Measurements from ENCODE around the gene FFAR2. TPM values are rescaled to one million over a fixed set of nuclear protein-coding genes. Genes with fewer than 3 reads are reported as not detected.
"Not testable (repeated sequence)": the region's sequence is repeated elsewhere in the genome, so short reads cannot be mapped to it uniquely, and the experiment has no call there.

FFAR2 gene
- polyA plus RNA-seq, 3 donors: 0.28 to 0.86 (median 0.31) TPM

DNA sequence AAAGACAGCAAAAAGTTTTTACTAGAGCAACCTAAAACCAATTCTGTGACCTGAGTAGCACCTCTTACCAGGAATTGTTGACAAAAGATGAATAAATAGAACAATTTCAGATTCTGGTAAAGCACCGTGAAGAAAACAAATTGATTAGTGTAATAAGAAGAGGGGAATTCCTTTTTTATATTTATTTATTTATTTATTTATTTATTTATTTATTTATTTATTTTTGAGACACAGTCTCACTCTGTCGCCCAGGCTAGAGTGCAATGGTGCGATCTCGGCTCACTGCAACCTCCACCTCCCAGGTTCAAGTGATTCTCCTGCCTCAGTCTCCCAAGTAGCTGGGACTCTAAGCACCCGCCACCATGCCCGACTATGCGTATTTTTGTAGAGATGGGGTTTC lies 24.7 kb upstream of the FFAR2 start:
- not testable (repeated sequence) for DNase-seq (ENCODE audit: low read depth in 3 of 3, low spot score in 2 of 3)

DNA sequence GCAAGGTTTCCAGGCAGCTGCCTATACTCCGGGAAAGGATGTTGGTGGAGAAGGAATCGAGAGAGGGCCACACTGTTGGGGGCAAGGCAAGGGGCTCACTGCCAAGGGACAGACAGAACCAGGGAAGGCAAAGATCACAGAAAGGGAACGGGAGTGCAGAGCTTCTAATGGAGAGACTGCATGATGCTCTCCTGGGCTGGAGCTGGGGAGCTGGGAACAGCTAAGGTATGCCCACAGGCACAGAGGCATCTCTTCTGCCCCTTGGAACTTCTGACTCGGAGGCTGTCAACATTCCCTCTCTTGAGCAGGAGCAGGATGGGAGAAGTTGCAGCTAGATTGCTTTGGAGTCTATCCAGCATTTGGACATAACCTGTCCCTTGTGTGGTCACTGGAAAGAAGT lies 22.4 kb upstream of the FFAR2 start:
- DNase-seq (ENCODE audit: low read depth in 3 of 3, low spot score in 2 of 3): no peak

DNA sequence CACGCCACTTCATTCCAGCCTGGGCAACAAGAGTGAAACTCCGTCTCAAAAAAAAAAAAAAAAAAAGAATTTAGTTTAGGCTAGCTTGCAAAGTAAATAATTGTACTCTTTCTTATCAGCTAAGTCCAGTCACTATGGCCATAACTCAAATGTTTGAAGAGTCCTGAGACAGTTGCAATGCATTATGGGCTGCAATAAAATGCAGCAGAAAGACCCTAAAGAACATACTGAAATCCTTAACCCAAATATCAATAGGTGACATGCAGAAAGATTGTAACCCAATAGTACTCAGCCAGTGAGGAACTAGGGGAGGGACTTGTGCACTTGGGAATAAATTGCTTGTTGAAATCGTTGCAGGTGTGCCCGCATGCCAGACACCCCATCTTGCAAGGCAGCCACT lies 20.9 kb upstream of the FFAR2 start:
- DNase-seq (ENCODE audit: low read depth in 3 of 3, low spot score in 2 of 3): no peak

DNA sequence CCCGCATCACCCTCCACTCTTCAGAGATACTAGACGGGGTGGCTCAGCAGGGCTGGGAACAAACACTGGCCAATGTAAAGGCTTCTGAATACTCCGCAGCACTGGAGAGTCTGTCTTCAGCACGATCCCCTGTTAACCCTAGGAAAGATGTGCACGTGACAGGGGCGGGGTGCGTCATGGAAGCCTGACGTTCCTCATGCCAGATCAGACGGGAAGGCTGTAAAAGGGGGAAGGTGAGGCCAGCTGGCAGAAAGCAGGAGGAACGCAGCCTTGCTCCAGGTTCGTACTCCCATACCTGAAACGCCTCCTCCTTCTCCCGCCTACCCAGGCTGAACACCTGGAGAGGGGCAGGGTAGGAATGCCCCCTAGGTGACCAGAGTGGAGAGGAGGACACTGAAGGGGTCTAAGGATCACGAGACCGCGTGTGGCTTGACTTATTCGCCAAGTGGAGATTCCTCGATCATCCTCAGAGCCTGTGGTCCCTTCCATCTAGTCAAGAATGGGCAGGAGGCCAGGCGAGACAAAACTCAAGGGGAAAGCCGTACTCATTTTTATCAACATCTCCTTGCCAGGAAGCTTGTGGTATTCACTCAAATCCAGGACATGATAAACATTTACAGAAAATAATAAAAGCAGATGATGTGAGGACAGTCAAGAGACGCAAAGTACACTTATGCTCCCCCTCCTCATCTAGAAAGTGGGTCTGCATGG lies 18.2 kb upstream of the FFAR2 start:
- no peak for DNase-seq (ENCODE audit: low read depth in 3 of 3, low spot score in 2 of 3)

DNA sequence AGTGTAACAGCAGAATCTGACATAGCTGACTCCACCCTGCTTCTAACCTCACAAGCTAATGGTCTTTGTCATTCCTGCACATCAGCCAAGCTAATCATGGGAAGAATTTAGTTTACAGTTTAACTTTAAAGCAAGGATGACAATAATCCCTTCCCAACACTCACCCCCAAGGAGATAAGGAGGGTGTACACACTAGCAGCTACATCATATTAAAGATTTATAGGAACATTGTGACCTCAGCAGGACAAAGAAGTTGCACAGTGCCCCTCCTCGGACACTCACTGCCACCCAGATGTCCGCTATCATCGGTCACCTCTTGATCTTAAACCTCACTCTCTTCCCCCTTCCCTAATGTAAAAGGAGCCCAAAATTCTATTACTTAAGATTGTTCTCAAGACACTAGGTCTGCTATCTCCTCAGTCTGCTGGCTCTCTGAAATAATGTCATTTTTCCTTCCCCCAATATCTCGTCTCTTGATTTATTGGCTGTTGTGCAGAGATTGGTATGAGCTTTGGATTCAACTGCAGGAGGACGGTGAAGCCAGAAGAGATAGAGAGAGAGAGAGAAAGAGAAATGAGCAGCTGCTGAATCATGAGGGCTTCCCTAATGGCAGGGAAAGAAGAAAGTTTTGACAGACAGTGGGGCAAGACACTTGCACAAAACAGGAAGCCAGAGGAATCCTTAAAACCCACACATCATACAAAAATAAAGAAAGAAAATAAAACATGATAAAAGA lies 17.5 kb upstream of the FFAR2 start:
- no peak for DNase-seq (ENCODE audit: low read depth in 3 of 3, low spot score in 2 of 3)

DNA sequence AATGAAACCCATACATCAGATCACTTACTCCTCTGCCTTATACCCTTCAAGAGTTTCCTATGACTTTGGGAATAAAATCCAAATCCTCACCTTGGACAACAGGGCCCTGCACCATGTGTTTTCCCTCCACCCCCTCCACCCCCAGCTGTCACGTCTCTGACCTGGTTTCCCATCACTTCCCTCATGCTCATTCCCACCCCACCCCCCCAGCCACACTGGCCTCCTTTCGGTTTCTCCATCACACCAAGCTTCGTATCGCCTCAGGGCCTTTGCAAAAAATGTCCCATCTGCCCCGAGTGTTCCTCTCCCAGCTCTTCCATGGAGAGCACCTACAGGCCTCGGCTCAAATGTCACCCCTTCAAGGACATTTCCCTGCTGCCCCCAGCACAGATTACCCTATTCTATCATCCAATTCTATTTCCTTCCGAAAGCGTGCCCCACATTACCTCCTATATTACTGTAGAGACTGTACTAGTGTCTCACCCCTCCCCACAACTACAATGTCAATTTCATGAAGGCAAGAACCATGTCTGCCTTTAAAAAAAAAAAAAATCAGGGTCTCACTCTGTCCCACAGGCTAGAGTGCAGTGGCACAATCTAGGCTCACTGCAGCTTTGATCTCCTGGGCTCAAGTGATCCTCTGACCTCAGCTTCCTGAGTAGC lies 16.8 kb upstream of the FFAR2 start:
- no peak for DNase-seq (ENCODE audit: low read depth in 3 of 3, low spot score in 2 of 3)

DNA sequence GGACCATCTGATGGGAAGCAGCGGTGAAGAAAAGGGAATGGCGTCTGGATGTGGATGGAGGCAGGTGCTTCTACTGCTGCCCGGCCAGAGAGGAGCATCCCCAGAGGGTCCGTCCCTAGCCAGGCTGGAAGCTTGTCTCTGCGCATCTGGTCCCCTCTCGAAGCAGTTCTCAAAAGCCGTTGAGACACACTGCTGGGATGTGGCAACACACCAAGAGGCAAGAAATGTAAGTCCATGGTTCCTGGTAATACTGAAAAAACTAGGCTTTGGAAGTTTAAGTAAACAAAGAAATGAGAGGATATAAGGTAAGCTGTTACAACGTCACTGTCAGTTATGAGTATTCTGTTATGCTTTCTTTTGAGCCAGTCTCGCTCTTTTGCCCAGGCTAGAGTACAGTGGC lies 15.1 kb upstream of the FFAR2 start:
- no peak for DNase-seq (ENCODE audit: low read depth in 3 of 3, low spot score in 2 of 3)

DNA sequence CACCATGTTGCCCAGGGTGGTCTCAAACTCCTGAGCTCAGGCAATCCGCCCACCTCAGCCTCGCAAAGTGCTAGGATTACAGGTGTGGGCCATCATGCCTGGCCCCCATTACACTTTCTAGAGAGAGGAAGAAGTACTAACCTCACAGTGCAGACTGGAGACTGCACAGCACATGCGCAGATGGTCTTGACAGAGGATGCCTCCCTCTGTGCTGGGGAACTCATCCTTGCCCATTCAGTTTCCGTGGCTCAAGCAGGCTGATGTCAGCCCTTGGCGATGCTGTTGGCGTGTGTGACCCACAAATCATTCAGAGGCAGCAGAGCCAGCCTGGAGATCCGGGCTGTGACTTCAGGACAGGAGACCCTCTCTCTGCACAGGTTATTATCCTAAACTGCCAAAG lies 14.6 kb upstream of the FFAR2 start:
- no peak for DNase-seq (ENCODE audit: low read depth in 3 of 3, low spot score in 2 of 3)

DNA sequence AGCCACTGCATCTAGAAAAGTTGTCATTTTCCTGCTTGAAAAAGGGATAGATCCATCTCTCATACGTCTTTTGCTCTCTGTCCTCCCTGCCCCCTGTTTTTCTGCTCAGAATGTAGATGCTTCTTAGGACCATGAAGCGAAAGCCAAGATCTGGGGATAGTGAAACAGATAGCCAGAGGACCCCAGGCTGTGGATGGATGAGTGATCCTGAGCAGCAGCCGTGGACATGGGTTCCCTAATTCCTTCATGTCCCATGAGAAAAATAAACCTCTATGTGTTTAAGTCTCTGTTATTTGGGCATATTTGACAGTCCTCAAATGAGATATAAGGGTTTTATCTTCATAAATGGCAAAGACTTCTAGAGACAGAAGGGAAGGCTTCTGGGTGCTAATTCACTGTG lies 12.2 kb upstream of the FFAR2 start:
- DNase-seq (ENCODE audit: low read depth in 3 of 3, low spot score in 2 of 3): no peak

DNA sequence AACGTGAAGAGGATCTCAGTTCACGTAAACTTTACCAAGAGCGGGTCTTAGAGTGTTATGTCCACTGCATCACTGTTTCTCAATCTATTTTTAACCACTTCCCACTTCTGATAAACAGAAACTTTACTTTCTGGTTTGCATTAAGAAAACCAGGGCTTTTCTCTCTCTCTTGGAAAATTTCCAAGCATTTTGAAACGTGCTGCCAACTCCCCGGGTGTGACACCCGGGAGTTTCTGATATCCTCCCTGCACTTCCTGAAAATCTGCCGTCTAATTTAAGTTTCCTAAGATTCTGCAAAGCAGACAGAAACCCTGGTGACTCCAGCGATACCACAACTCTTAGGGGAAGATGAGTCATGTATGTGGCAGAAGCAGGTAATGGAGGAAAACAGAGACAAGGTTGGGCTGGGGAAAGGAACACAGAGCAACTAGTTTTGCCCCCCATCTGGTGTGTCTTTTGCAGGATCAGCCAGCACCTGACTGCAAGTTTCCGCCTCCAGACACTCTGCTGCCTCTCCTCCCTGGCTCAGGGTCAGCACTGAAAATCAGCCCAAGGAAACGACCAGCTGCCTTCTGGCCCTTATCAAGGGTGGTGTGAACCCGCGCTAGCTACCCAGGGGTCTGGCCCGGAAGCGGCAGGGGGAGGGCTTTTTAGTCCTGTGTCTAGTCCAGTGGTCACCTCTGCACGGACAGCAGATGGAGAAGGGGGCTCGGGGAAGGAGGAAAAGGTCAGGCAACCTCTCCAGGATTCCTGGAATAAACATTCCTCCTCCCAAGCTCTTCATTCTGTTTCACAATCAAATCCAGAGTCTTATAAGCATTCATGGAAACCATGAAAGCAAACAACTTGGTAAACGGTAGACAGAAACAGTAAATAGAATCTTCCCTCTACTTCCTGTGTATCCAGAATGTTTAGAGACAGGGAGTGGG lies 11.3 kb upstream of the FFAR2 start:
- DNase-seq (ENCODE audit: low read depth in 3 of 3, low spot score in 2 of 3): no peak

DNA sequence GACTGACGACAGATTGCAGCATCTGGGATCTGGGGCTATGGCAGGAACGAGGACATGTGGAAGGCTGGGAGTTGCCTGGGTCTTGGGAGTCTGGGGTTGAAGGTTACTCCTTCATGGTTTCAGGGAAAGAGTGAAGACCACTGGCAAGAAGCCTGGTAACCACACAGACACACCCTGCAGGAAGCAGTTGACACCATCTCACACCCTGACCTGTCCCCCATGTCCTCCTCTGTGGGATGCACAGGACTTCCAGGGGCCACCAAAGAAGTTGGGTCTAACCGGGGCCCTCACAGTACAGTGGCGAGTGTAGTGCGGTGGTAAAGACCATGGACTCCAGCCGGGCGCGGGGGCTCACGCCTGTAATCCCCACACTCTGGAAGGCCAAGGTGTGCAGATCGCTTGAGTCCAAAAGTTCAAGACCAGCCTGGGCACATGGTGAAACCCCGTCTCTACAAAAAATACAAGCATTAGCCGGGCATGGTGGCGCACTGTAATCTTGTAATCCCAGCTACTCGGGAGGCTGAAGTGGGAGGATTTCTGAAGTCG lies 10.6 kb upstream of the FFAR2 start:
- no peak for DNase-seq (ENCODE audit: low read depth in 3 of 3, low spot score in 2 of 3)

DNA sequence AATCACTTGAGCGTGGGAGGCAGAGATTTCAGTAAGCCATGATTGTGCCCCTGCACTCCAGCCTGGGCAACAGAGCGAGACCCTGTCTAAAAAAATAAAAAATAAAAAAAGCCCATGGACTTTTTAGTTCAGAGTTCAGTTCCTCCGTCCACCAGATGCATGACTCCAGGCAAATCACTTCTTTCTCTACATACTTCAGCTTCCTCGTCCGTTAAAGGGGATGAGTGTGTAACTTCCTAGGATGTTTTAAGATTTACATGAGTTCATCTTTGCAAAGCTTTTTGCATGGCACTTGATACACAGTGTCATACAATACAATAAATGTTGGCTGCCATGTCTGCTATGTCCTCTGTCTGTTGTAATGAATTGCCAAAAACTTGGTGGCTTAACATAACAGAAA lies 10.0 kb upstream of the FFAR2 start:
- no peak for DNase-seq (ENCODE audit: low read depth in 3 of 3, low spot score in 2 of 3)

DNA sequence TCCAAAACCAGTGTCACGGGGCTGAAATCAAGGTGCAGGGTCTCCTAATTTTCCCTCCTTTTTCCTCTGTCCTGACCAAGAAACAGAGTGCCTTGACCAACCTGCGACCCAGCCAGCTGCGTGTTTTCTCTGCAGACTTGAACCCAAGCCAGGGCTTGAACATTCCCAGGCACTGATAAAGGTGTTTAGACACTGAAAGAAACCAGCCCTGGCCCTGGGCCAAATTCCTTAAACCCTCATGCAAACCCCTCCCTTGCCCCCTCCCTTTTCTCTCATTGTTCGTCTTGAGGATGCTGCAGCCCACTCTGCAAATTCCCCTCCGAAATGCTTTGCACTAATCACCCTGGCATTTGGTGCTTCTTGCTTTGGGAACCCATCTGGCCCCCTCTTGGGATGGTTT lies 9.5 kb upstream of the FFAR2 start:
- no peak for DNase-seq (ENCODE audit: low read depth in 3 of 3, low spot score in 2 of 3)

DNA sequence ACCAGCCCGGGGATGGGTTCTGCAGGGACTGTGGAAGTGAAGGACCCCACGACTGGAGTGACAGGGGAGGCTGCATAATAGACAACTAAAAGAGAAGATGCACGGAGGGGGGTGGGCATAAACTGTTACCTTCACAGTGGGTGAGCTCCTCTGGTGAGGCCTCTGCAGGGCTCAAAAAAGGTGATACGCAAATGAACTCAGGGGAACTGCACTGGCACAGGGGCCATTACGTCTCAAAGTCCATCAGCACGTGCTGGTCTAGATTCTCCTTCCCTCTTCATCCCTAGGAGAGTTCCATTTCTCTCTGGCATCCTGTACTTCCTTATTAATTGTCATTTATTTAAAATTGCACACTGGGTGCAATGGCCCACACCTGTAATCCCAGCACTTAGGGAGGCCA lies 8.1 kb upstream of the FFAR2 start:
- no peak for DNase-seq (ENCODE audit: low read depth in 3 of 3, low spot score in 2 of 3)

DNA sequence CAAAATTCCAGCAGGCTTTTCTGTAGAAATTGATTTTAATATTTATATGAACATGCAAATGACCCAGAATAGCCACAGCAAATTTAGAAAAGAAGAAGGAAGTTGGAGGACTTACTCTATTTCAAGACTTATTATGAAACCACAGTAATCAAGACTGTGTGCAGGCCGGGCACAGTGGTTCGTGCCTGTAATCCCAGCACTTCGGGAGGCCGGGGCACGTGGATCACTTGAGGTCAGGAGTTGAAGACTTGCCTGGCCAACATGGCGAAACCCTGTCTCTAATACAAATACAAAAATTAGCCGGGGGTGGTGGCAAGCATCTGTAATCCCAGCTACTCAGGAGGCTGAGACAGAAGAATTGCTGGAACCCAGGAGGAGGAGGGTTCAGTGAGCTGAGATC lies 6.0 kb upstream of the FFAR2 start:
- DNase-seq (ENCODE audit: low read depth in 3 of 3, low spot score in 2 of 3): no peak

DNA sequence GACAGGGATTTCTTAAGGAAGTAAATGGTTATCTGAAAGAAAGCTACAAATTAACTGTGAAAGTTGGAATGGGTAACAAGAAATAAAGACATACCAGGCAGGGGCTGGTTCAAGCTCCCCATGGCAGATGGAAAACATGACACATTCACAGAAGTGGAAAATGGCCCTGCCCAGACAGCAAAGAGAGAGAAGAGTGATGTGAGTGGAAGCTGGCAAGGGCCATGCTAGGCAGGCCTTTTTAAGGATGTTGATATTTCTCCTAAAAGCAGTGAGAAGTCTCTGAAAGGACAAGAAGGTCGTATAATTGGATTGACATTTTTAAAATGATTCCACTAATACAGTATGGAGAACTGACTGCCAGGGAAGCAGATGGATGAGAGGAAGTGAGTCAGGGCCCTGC lies 3.3 kb upstream of the FFAR2 start:
- no peak for DNase-seq (ENCODE audit: low read depth in 3 of 3, low spot score in 2 of 3)

DNA sequence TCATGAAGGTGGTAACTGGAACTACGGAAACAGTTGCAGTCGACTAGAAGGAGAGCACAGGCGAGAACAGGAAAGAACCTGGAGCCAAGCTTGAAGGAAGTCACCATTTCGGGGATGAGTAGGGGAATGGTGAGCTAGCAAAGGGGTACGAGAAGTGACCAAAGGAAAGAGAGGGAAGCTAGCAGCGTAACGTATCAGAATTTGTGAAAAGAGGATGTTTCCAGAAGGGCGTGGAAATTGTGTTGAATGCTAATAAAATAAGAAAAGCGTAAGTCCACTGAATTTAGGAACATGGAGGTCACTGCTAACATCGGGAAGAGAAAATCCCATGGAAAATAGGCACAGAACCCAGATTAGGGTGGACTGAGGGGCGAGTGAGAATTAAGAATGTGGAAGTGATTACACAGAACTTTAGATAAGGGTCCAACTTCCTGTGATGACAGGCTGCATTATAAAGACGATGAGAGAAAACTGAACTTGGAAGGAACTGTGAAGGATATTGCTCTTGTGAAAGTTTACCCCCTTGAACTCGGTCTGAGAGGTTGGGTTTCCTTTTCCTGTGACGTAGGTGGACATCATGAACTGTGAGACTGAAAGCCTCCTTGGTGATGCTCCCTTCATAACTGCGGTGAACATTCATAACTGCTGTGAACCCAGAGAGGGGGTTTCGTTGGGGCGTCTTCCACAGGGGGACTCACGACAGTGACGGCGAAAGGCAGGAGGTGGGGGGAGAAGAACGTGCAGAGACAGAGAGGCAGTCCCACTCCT lies 2.0 kb upstream of the FFAR2 start:
- no peak for DNase-seq (ENCODE audit: low read depth in 3 of 3, low spot score in 2 of 3)

DNA sequence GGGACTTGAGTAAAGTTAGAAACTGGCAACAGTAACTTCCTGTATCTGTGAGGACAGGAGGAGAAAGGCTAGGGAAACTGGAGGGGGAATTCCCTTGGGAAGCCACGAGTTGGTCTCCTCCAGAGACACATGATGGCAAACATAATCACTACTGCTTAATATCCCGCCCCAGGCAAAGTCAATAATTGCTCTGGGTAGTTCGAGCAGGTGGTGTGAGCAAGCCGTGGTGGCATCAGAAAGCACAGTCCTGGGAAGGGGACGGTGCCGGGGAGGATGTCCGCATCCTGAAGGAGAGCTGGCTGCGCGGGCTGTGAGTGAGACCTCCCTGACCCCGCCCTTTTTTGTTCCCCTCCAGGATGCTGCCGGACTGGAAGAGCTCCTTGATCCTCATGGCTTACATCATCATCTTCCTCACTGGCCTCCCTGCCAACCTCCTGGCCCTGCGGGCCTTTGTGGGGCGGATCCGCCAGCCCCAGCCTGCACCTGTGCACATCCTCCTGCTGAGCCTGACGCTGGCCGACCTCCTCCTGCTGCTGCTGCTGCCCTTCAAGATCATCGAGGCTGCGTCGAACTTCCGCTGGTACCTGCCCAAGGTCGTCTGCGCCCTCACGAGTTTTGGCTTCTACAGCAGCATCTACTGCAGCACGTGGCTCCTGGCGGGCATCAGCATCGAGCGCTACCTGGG lies 1.4 kb downstream of the FFAR2 start:
- no peak for DNase-seq (ENCODE audit: low read depth in 3 of 3, low spot score in 2 of 3)

DNA sequence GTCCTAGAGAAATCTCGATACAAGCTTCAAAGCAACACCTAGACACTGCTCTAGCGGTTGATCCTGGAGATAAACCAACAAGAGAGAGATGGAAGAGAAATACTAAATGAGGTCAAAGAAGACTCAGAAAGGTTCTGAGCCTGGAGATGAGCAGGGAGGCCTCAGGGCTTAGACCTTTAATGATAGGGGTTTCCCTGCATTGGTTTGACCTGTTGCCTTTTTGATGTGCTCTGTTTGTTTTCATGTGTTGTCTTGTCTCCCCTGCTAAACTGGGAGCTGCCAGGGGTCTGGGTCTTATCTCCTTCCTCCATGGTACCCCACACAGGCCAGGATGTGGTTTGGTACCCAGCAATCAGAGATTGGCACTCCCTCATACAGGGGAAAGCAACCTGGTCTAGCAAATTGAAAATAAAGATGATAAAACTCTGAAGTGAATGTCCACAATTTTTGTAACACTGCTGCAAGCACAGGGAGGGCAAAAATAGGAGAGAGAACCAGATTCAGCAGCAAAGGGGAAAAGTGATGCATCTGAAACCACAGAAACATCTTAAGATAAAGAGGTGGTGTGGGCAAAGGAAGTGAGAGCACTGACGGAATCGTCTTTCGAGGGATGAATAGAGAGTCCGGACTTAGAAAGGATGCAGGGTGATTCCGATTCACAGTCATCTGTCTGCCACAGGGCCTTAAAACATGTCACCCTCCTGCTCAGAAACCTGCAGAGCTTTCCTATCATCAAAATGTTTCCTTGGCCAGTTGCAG lies 3.5 kb downstream of the FFAR2 start:
- DNase-seq (ENCODE audit: low read depth in 3 of 3, low spot score in 2 of 3): no peak
